T-helper 2 cell treated with Interferon-gamma antibody and Interleukin-4, amounts not matched to agents 100 ng/mL and 5 ng/mL, for 36 hours (primary cell): ENCODE data around the gene POMT2. TPM values are rescaled to one million over a fixed set of nuclear protein-coding genes. Genes with fewer than 3 reads are reported as not detected.
"Not testable (repeated sequence)": the region's sequence is repeated elsewhere in the genome, so short reads cannot be mapped to it uniquely, and the experiment has no call there.

ENCODE experiments used
- intact Hi-C: fragments of 100-400 bp; cut with micrococcal nuclease; formaldehyde crosslinking; loops from one replicate; pipeline ENCODE4 v1.15.1; 2023
- total RNA-seq: library from RNA; stranded (reverse); gene quantifications from 2 replicates; pipeline ENCODE4 v1.2.3, GENCODE V29; 2022

The POMT2 gene
- total RNA-seq: 15.7 and 16.3 TPM in 2 replicates

- intact Hi-C loops: loop anchor here (1.0 to 10.0 kb wide), 8 partner anchors 17 to 1168 kb away; partner anchors contain the start of genes ADCK1, ALKBH1, CIPC and IRF2BPL
Observed at GRCh38 chr14:77320238-77320935, at the start of gene POMT2. Gene POMT2, minus strand, starts transcription at chr14:77320883. Its CDS starts 202 bp downstream, at chr14:77320681.

GRCh38 chr14:77369285-77369684 is 48.6 kb upstream of the POMT2 start:
- intact Hi-C loops: no loop called here

- intact Hi-C loops: no loop called here
Observed at GRCh38 chr14:77364146-77364545, 43.5 kb upstream of the POMT2 start.

GRCh38 chr14:77359626-77360025 is 38.9 kb upstream of the POMT2 start:
- intact Hi-C loops: no loop called here

GRCh38 chr14:77356899-77357298 is 36.2 kb upstream of the POMT2 start:
- intact Hi-C loops: no loop called here

- intact Hi-C loops: no loop called here
Observed at GRCh38 chr14:77355811-77356210, 35.1 kb upstream of the POMT2 start.

- intact Hi-C loops: no loop called here
Observed at GRCh38 chr14:77353469-77354141, 32.9 kb upstream of the POMT2 start.

- intact Hi-C loops: no loop called here
Observed at GRCh38 chr14:77347751-77348150, 27.1 kb upstream of the POMT2 start.

- intact Hi-C loops: no loop called here
Observed at GRCh38 chr14:77346495-77346894, 25.8 kb upstream of the POMT2 start.

- intact Hi-C loops: no loop called here
Observed at GRCh38 chr14:77344377-77344996, 23.8 kb upstream of the POMT2 start.

GRCh38 chr14:77343662-77344061 is 23.0 kb upstream of the POMT2 start:
- intact Hi-C loops: no loop called here

- intact Hi-C loops: no loop called here
Observed at GRCh38 chr14:77342726-77343397, 22.2 kb upstream of the POMT2 start.

- intact Hi-C loops: no loop called here
Observed at GRCh38 chr14:77340389-77340788, 19.7 kb upstream of the POMT2 start.

- intact Hi-C loops: no loop called here
Observed at GRCh38 chr14:77339407-77339806, 18.7 kb upstream of the POMT2 start.

GRCh38 chr14:77338302-77338701 is 17.6 kb upstream of the POMT2 start:
- intact Hi-C loops: no loop called here

- intact Hi-C loops: no loop called here
Observed at GRCh38 chr14:77337880-77338279, 17.2 kb upstream of the POMT2 start.

GRCh38 chr14:77337255-77337654 is 16.6 kb upstream of the POMT2 start:
- intact Hi-C loops: not testable (repeated sequence)

- intact Hi-C loops: no loop called here
Observed at GRCh38 chr14:77335576-77335975, 14.9 kb upstream of the POMT2 start.

GRCh38 chr14:77329872-77330271 is 9.2 kb upstream of the POMT2 start:
- intact Hi-C loops: loop anchor here (10.0 kb wide), 1 partner anchor 475 kb away; the partner anchor contains the start of gene ADCK1

- intact Hi-C loops: loop anchor here (10.0 kb wide), 1 partner anchor 478 kb away; the partner anchor contains the start of gene ADCK1
Observed at GRCh38 chr14:77327111-77327510, 6.4 kb upstream of the POMT2 start.

GRCh38 chr14:77325746-77326094 is 5.0 kb upstream of the POMT2 start:
- intact Hi-C loops: loop anchor here (10.0 kb wide), 1 partner anchor 479 kb away; the partner anchor contains the start of gene ADCK1
